AG20443 (cell line): ENCODE results near the gene CLUH.
A peak's percentile ranks its signal among the peaks of the same experiment; 100 is the strongest.
"Not testable (repeated sequence)": the region's sequence is repeated elsewhere in the genome, so short reads cannot be mapped to it uniquely, and the experiment has no call there.

ENCODE experiments used
- DNase-seq: peaks from one replicate; pipeline ENCODE4 v3.0.0; 2012; ENCODE audit warnings: low spot score, mixed read lengths

Gene CLUH

GRCh38 chr17:2688351-2689342 lies 22.9 kb downstream of the CLUH start:
- peak; percentile 11 for DNase-seq

- no peak for DNase-seq
Measured at GRCh38 chr17:2687074-2687418, 24.5 kb downstream of the CLUH start.

GRCh38 chr17:2685696-2686095 lies 25.9 kb downstream of the CLUH start:
- DNase-seq: no peak

- no peak for DNase-seq
Measured at GRCh38 chr17:2684549-2684948, 27.0 kb downstream of the CLUH start.

- no peak for DNase-seq
Measured at GRCh38 chr17:2683912-2684311, 27.7 kb downstream of the CLUH start.

- no peak for DNase-seq
Measured at GRCh38 chr17:2682176-2682938, 29.2 kb downstream of the CLUH start.

GRCh38 chr17:2681650-2682049 lies 29.9 kb downstream of the CLUH start:
- DNase-seq: no peak

GRCh38 chr17:2680961-2681360 lies 30.6 kb downstream of the CLUH start:
- DNase-seq: no peak

GRCh38 chr17:2679247-2679646 lies 32.3 kb downstream of the CLUH start:
- DNase-seq: not testable (repeated sequence)

GRCh38 chr17:2672026-2672425 lies 39.5 kb downstream of the CLUH start:
- no peak for DNase-seq

GRCh38 chr17:2660410-2660809 lies 51.2 kb downstream of the CLUH start:
- not testable (repeated sequence) for DNase-seq

- DNase-seq: not testable (repeated sequence)
Measured at GRCh38 chr17:2659337-2659736, 52.2 kb downstream of the CLUH start.

GRCh38 chr17:2656283-2656682 lies 55.3 kb downstream of the CLUH start:
- DNase-seq: no peak

- no peak for DNase-seq
Measured at GRCh38 chr17:2655546-2655945, 56.0 kb downstream of the CLUH start.

GRCh38 chr17:2652911-2653310 lies 58.7 kb downstream of the CLUH start:
- not testable (repeated sequence) for DNase-seq

GRCh38 chr17:2649191-2649590 lies 62.4 kb downstream of the CLUH start:
- no peak for DNase-seq

GRCh38 chr17:2647957-2648356 lies 63.6 kb downstream of the CLUH start:
- DNase-seq: no peak

- DNase-seq: no peak
Measured at GRCh38 chr17:2644971-2645370, 66.6 kb downstream of the CLUH start.
